GM12878 (cell line): ENCODE results near the gene BCL11A.

Experiments used
- CTCF ChIP-seq, 3 experiments: IDR thresholded peaks in 2 of 3; conservative IDR thresholded peaks in 1 of 3; 2 replicates each; pipeline ENCODE4 v1.5.1; 2011; ENCODE audit warnings: low read depth in 3 of 3, low read length in 3 of 3, mild to moderate bottlenecking in 3 of 3, control low read depth in 2 of 3, moderate library complexity in 2 of 3, inconsistent platforms in 1 of 3, mixed read lengths in 1 of 3; ENCODE audit not compliant: control insufficient read depth in 2 of 3, insufficient read depth in 1 of 3; ENCODE audit errors: extremely low read depth in 1 of 3
- EP300 ChIP-seq, 2 experiments: fragments of 150-350 bp in 1 of 2; IDR thresholded peaks; 2 replicates each; pipeline ENCODE4 v1.6.1; 2011 to 2012; ENCODE audit warnings: low read depth in 2 of 2, low read length in 2 of 2, borderline replicate concordance in 1 of 2, improper control_type of control experiment in 1 of 2, inconsistent platforms in 1 of 2; ENCODE audit not compliant: control insufficient read depth in 1 of 2
- NKRF ChIP-seq: fragments of 450-650 bp; conservative IDR thresholded peaks from 2 replicates; pipeline ENCODE4 v1.6.1; 2017; ENCODE audit warnings: mild to moderate bottlenecking, moderate library complexity
- NRF1 ChIP-seq: conservative IDR thresholded peaks from 2 replicates; pipeline ENCODE4 v1.6.1; 2011; ENCODE audit warnings: mild to moderate bottlenecking, low read depth, low read length, improper control_type of control experiment
- REST ChIP-seq: IDR thresholded peaks from 2 replicates; pipeline ENCODE4 v1.6.1; 2012; ENCODE audit warnings: mild to moderate bottlenecking, low read depth, low read length
- SMC3 ChIP-seq: IDR thresholded peaks from 2 replicates; pipeline ENCODE4 v1.6.1; 2011; ENCODE audit warnings: low read length, improper control_type of control experiment, borderline replicate concordance
- ZBED1 ChIP-seq: IDR thresholded peaks from 2 replicates; pipeline ENCODE4 v1.6.1; 2016; ENCODE audit warnings: borderline replicate concordance
- ZNF592 ChIP-seq: fragments of 450-650 bp; IDR thresholded peaks from 2 replicates; pipeline ENCODE4 v1.6.1; 2017; ENCODE audit warnings: mild to moderate bottlenecking, moderate library complexity

- TF ChIP-seq CTCF (IDR thresholded peaks at IDR 0.05 in 2 of 3, conservative IDR thresholded peaks at IDR 0.05 in 1 of 3; ENCODE audit: control insufficient read depth in 2 of 3, extremely low read depth in 1 of 3, insufficient read depth in 1 of 3, low read depth in 3 of 3, low read length in 3 of 3) (no peak), ZNF592 (no peak), NRF1 (no peak), ZBED1 (no peak), EP300 (IDR thresholded peaks at IDR 0.05; ENCODE audit: borderline replicate concordance in 1 of 2, control insufficient read depth in 1 of 2, low read depth in 2 of 2, low read length in 2 of 2) (no peak), REST (no peak), NKRF (no peak), SMC3 (no peak)
These were observed 5.6 kb downstream of the BCL11A start for GRCh38 chr2:60547841-60548240.
